ELF-1 (cell line): Measurements from ENCODE around the gene DECR2.
A peak's percentile ranks its signal among the peaks of the same experiment; 100 is the strongest.

Source experiments
- DNase-seq: peaks from one replicate; pipeline ENCODE4 v3.0.0-alpha.2; 2016; ENCODE audit warnings: low read depth, low spot score

Gene DECR2

DNA sequence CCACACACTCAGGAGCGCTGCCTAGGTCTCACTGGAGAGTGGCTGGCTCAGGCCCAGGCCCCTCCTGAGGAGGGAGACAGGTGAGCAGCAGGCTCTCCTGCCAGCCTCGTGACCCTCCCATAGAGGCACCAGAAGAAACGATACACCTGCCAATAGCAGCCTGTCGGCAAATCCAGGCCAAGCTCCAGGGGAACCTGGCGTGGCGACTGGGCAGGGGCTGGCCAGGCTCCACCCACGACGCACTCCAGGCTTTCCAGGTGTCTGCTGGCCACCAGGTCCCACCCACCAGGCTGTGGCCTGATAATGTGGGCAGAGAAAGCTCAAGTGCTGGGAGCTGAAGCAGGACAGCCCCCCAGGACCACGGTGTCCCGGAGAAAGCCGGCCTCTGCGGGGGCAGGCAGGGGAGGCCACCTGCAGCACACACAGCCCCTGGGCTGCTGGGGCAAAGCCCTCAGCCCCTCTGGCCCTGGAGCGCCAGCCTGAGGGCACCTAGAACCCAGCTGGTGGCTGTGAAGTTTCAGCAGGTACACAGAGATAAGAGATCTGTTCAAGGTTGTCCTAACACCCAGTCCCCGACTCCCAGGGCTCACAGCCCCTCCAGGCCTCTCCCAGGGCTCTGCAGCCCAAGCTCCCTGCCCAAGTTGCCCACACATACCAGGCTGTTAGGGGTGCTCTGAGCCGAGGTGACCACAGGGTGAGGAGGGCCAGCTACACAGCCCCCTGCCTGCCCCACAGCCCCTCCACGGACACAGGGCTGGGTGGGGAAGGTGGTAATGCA is 22.3 kb upstream of the DECR2 start:
- DNase-seq = peak; percentile 83

DNA sequence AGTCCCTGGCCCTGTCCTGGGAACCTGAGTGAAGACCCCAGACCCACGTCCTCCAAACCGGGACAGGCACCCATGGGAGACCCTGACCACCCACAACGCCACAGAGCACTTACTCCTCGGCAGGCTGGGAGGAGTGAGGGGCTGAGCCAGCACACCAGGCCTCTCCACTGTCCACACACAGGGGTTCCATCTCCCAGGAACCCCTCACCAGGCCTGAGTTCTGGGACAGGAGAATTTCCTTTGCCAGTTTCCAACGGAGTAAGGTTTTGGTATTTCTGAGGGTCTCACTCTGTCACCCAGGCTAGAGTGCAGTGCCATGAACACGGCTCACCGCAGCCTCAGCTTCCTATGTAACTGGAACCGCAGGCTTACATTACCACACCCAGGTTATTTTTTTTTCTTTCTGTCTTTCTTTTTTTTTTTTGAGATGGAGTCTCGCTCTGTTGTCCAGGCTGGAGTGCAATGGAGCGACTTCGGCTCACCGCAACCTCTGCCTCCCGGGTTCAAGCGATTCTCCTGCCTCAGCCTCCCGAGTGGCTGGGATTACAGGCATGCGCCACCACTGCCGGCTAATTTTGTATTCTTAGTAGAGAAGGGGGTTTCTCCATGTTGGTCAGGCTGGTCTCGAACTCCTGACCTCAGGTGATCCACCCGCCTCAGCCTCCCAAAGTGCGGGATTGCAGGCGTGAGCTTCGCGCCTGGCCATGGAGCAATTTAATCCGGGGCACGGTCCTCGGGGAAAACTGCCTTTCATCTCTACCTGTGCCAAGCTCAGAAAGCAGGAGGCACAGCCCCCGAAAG is 21.5 kb upstream of the DECR2 start:
- no peak for DNase-seq

DNA sequence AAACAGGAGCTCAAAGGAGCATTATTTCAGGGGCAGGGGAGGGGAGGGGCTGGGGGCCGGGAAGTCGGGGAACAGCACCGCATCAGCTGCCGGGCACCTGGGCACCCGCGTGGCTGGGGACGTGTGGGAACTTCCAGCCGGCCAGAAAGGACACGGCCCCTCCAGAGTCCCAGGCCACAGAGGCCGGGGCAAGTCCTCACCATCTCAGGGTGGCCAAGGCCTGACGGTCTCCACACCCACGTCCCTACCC is 21.0 kb upstream of the DECR2 start:
- no peak for DNase-seq

DNA sequence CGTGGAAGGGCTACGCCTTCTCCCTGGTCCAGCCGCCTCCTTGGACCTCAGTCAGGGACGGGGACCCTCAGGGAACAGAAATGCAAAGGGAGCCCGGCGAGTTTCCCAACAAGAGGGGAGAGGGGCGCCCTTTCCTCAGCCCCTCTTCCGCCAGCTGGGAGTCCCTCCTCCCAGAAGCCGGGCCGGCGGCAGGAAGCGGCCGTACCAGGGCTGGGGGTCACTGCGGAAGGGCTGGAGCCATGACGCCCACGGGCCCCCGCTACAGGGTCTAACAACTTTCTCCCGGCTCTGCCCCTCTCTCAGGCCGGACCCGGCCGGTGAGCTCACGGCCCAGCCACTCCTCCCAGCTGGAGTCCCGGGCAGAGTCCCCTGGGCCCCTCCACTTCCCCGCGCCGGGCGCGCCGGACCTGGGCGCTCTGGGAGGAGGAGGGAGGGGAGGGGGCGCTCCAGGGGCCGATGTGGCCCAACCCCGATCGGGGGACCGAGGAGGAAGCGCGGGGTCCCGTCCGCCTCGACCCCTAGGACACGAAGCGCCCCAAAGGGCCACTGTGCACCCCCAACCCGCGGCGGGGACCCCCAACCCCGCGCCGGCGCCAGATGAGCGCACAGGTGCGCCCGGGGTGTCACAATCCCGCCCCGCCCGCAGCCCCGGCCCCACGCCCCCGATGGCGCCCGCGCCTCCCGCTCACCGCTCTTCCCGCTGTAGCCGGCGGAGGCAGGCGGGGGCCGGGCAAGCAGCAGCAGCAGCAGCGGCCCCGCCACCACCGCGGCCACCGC is 20.5 kb upstream of the DECR2 start:
- DNase-seq = peak; percentile 43

DNA sequence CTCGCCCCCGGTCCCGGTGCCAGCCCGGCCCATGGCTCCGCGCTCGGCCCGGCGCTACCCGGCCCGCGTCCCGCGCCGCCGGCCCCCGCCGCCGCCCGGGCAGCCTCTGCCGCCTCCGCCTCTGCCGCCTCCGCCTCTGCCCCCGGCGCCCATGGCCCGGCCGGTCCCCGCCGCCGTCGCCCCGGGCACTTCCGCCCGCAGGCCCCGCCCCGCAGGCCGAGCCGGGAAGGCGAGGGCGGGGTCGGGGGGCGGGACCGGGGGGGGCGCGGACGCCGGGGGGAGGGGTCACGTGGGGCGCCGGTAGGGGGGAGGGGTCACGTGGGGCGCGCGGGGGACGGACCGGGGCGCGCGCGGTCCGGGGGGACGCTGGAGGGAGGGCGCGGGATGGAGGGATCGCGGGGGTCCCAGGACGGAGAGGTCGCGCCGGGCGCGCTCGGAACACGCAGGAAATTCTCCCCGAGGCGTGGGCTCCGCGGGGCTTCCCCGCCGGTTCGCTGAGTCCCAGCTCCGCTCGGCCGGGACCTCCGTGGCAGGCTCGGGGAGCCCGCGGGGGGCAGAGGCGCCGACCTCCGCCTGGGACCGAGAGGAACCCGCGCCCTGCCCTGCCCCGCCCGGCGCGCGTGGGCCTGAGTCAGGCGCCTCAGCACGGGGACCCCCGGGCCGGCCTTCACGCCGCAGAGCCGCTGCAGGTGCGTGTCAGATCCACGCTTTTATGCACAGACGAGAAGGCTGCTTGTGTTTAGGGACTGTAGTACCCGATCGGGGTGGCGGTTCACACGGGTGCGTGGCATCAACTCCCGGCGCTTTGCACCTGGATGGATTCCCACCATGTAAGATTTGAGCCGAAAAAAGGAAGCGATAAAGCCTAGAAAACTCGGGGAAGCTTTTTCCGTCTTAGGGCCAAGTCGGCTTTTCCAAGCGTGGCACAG is 19.6 kb upstream of the DECR2 start, which contains the start of gene PGAP6:
TSS of gene PGAP6 (minus strand) at position 190 of the 929 bp plus-strand sequence. CDS start at position 33, 157 bp downstream.
- DNase-seq = no peak

DNA sequence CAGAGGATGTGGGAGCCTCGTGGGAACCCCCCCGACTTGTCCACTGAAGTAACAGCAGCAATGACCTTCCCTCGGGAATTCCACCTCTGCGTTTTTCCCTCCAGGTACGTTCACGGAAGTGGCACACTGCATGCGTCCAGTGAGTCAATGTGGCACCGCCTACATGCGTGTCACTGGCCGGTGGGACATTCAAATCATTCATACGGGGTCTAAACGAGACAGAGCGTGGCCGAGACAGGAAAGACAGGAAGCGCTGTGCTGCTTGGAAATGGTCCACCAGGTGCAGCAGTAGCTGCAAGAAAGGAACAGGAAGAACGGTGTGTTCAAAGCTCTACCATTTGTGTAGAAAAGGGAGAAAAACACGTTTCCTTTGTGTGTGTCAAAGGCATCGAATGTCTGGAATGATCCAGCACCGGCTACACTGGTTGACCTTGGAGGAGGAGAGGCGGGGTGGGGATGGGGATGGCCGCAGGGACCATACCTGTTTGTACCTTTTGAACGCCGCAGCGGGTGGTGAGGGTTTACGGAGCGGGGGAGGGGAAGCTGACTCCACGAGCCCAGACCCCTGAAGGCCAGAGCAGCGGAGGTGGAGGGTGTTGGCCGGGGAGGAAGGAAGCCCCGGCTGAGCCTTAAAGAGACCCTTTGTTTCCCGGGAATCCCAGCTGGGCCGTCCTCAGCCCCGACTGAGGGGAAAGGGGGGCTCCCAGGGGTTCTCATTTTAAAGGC is 18.2 kb upstream of the DECR2 start:
- peak; percentile 86 for DNase-seq

DNA sequence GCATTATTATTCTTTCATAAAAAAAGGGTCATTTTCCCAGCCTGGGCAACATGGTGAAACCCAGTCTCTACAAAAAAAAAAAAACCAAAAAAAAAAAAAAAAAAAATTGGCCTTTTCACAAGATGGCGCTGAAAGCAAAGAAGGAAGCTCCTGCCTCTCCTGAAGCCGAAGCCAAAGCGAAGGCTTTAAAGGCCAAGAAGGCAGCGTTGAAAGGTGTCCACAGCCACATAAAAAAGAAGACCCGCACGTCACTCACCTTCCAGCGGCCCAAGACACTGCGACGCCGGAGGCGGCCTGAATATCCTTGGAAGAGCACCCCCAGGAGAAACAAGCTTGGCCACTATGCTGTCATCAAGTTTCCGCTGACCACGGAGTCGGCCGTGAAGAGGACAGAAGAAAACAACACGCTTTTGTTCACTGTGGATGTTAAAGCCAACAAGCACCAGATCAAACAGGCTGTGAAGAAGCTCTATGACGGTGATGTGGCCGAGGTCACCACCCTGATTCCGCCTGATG is 15.0 kb upstream of the DECR2 start:
- DNase-seq = peak; percentile 67

DNA sequence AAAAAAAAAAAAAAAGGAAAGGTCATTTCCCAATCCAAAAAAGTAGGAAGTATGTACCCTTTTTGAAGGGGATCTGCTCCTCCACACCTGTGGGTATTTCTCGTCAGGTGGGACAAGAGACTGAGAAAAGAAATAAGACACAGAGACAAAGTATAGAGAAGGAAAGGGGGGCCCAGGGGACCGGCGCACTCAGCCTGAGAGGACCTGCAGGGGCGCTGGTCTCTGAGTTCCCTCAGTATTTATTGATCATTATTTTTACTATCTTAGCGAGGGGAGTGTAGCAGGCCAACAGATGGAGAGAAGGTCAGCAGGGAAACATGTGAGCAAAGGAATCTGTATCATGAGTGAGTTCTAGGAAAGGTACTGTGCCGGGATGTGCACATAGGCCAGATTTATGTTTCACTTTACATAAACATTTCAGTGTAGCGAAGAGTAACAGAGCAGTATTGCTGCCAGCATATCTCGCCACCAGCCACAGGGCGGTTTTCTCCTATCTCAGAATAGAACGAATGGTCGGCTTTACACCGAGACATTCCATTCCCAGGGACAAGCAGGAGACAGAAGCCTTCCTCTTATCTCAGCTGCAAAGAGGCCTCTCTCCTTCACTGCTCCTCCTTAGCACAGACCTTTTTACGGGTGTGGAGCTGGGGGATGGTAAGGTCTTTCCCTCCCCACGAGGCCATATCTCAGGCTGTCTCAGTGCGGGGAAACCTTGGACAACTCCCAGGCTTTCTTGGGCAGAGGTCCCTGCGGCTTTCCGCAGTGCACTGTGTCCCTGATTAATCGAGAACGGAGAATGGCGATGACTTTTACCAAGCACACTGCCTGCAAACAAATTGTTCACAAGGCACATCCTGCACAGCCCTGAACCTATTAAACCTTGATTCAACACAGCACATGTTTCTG is 13.7 kb upstream of the DECR2 start:
- peak; percentile 61 for DNase-seq

DNA sequence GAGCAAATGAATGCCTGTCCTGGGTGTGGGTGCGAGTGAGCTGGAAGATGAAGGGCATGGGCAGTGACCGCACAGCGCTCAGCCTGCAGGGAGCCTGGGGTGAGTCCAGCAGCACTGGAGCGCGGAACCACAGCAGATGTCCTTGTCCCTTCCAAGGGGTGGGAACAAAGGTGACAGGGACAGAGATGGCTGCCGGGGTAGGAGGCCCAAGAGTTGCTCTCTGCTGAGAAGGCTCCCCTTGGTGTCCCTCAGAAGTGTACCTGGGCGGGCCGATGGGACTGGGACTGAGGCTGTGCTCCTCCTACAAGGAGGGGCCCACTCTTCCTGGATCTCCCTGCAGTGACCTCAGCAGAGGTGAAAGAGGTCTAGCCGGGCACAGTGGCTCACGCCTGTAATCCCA is 12.3 kb upstream of the DECR2 start:
- DNase-seq = no peak

DNA sequence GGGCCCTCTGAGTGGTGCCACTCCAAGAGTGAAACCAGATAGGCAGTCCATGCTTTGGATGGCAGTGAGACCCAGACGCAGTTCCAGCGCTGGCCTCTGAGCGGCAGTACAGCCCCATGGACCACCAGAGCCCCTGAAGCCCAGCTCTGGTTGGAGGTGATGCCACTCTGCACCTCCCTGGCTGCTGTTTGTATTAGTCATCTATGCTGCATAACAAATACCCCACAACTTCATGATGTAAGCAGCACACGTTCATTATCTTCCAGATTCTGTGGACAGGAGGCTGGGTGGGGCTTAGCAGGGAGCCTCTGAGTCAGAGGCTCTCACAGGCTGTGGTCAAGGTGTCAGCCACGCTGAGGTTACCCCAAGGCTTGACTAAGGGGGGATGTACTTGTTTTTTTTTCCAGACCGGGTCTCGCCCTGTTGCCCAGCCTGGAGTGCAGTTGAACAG is 9.8 kb upstream of the DECR2 start:
- DNase-seq = peak; percentile 93

DNA sequence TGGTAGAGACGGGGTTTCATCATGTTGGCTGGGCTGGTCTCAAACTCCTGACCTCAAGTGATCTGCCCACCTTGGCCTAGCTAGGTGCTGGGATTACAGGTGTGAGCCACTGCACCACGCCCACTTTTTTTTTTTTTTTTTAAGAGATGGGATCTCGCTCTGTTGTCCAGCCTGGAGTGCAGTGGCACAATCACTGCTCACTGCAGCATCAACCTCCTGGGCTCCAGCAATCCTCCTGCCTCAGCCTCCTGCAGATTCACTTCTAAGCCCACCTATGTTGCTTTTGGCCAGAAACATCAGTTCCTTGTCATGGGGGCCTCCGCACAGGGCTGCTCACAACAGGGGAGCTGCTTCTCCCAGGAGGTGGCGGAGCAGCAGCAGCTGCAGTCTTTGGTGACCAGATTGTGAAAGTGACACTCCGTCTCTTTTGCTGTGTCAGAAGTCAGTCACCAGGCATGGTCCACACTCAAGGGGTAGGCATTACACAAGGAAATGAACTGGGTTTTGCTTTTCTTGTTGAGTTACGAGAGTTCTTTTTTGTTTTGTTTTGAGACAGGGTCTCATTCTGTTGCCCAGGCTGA is 9.1 kb upstream of the DECR2 start:
- DNase-seq = no peak

DNA sequence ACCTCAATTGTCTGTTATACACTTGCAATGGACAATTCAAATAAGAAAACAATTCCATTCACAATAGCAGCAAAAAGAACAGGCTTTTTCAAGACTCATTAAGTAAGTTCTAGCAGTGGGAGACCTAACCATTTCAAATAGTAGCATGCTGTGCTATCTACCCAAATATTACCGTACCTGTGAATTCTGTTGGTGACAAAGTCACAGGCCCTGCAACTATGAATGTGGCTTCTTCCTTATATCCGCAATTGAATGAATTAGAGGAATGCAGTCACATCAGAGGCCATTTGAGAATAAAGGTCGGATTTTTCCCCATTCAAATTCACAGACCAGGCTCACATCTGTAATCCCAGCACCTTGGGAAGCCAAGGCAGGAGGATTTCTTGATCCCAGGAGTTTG is 5.5 kb upstream of the DECR2 start:
- no peak for DNase-seq

DNA sequence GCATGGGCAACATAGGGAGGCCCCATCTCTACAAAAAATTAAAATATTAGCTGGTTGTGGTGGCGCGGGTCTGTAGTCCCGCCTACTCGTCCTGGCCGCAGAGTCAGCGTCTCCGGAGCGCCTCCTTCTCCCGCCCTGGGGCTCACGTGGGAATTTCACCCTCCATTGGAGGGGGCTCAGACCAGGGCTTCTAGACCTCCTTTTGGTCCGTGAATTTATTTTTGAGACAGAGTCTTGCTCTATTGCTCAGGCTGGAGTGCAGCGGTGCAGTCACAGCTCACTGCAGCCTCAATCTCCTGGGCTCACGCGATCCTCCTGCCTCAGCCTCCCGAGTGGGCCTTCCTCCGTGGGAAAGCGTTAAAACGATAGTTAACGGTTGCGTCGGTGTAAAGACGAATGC is 5.1 kb upstream of the DECR2 start:
- DNase-seq = peak; percentile 59

DNA sequence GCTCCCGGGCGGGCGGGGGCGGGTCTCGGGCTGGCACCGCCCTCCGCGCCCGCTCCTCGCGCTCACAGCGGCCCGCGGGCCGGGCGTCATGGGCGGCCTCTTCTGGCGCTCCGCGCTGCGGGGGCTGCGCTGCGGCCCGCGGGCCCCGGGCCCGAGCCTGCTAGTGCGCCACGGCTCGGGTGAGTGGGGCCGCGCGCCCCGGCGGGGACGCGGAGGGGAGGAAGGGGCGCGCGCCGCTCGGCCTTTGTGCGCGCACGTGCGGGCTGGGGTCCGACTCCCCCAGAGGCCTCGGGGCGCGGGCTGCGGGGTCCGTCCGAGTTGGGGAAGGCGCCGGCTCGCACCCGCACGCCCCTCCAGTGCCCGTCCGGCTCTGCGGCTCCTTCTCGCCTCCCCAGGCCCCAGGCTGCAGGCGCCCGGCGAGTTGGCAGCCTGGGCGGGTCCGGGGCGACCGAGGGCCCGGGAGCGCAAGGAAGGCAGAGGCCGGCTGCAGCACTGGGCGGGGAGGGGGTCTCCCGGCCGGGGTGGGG is 4.5 kb upstream of the DECR2 start, which contains the start of gene NME4:
TSS of gene NME4 (plus strand) at position 65 of the 527 bp plus-strand sequence. CDS start at position 89, 24 bp downstream.
- DNase-seq = peak; percentile 57

DNA sequence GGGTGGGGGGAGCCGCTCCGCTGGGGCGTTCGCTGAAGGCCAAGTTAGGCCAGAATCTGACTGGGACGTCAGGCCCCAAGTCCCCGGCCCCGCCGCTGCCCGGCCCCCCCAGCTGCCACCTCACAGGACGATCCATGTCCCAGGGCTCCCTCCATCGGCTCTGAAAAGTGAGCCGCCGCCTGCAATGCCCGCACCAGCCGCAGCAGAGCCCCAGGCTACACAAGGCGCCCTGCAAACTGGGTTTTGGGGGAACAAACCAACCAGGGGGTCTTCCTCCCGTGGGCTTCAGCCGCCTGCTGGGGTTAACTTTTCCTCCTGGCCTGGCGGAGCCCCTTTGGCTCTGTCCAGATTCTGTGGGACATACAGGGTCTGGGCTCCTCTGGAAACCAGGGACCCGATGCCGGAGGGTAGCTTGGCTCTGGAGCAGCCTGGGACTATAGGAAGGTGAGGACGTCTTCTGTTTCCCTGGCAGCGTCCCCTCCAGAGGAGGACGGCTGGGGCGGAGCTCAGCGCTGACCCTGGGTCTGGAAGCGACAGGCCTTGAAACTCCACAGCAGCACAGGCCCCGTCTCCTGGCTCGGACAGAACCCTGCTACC is 3.9 kb upstream of the DECR2 start:
- peak; percentile 87 for DNase-seq

DNA sequence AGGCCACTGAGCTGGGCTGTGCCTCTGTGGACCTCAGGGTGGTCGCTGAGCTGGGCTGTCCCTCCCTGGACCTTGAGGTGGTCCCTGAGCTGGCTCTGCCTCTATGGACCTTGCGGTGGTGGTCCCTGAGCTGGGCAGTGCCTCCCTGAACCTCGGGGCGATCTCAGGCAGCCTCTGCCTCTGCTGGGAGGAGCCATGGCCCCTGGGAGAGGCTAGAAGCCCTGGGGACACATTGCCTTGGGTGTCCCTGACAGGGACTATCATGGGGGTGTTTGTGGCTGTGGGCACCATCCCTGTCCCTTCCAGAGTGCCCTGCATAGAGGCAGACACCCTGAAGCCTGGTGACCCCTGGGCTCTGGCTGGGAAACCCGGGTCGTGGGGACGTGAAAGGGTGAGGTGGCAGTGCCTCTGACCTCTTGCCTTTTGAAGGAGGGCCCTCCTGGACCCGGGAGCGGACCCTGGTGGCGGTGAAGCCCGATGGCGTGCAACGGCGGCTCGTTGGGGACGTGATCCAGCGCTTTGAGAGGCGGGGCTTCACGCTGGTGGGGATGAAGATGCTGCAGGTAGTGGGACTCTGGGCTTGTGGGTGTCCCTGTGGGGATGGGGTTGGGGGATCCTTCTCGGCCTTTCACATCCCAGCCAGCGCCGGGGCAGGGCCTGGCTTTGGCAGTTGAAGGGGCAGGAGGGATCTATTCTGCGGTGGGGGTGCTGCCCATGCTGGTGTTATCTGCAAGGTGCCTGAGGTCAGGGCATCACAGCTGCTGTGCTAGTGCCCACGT is 2.9 kb upstream of the DECR2 start:
- DNase-seq = peak; percentile 41

DNA sequence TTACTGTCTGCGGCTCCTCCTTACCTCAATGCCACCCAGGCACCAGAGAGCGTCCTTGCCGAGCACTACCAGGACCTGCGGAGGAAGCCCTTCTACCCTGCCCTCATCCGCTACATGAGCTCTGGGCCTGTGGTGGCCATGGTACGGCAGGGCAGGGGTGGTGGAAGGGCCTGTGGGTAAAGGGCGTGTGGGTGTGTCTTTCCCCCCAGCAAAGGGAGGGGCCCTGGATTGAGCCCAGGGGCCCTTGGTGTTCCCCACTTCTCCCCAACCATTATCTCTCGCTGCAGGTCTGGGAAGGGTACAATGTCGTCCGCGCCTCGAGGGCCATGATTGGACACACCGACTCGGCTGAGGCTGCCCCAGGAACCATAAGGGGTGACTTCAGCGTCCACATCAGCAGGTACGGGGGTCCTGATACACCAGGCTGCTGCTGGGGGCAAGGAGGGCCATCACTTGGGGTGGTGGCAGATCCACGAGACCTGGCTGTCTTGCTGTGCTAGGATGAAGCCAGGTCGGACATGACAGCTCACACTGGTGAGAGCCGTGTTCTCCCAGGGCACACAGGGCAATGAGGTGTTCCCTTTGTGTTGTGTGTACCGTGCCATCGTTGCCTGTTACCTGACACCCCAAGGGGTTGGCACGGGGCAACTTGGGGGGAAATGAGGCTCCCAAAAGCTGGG is 2.2 kb upstream of the DECR2 start:
- DNase-seq = no peak
